CD4-positive, CD25-positive, alpha-beta regulatory T cell (primary cell): Measurements from ENCODE around the gene CD247. TPM values are rescaled to one million over a fixed set of nuclear protein-coding genes. Genes with fewer than 3 reads are reported as not detected.

Experiments used
- ATAC-seq, 2 donors: fragments of 150-1000 bp; cut with Tn5 transposase; one replicate each; pipeline ENCODE4 v1.10.0; 2021; ENCODE audit warnings: low read depth in 2 of 2, moderate number of reproducible peaks in 2 of 2, moderate library complexity in 1 of 2
- DNase-seq, 3 donors: peaks; one replicate each; pipeline versions ENCODE4 v3.0.0 to v3.0.0-alpha.2; 2012 to 2022; ENCODE audit warnings: mixed read lengths in 1 of 3
- H3K27ac ChIP-seq: one replicate; pipeline ENCODE4 v1.7.0; 2013; ENCODE audit warnings: mild to moderate bottlenecking, low read length; ENCODE audit not compliant: insufficient read depth, poor library complexity, severe bottlenecking
- H3K27me3 ChIP-seq: one replicate; pipeline ENCODE4 v1.7.0; 2013; ENCODE audit warnings: low read length; ENCODE audit not compliant: control insufficient read depth, insufficient read depth
- H3K36me3 ChIP-seq: one replicate; pipeline ENCODE4 v1.7.0; 2013; ENCODE audit warnings: mild to moderate bottlenecking, low read length, moderate library complexity; ENCODE audit not compliant: control insufficient read depth, insufficient read depth
- H3K4me1 ChIP-seq: 2 replicates; pipeline ENCODE4 v1.7.0; 2013; ENCODE audit warnings: mild to moderate bottlenecking, low read length; ENCODE audit not compliant: insufficient read depth, control insufficient read depth, poor library complexity, severe bottlenecking
- H3K4me3 ChIP-seq: one replicate; pipeline ENCODE4 v1.7.0; 2013; ENCODE audit warnings: low read depth, mild to moderate bottlenecking, low read length, moderate library complexity
- H3K9me3 ChIP-seq, 2 experiments: 1 replicate in 1 of 2; 2 replicates in 1 of 2; pipeline ENCODE4 v1.7.0; 2013; ENCODE audit warnings: low read length in 2 of 2, mild to moderate bottlenecking in 1 of 2, moderate library complexity in 1 of 2; ENCODE audit not compliant: control insufficient read depth in 2 of 2
- H3K27ac Mint-ChIP-seq, 3 donors: one replicate each; pipeline ENCODE4 v1.8.0; 2020 to 2022; ENCODE audit warnings: mild to moderate bottlenecking in 3 of 3, mixed read lengths in 3 of 3, moderate library complexity in 2 of 3
- H3K27me3 Mint-ChIP-seq: one replicate; pipeline ENCODE4 v1.8.0; 2022; ENCODE audit warnings: mild to moderate bottlenecking, mixed read lengths
- H3K36me3 Mint-ChIP-seq: one replicate; pipeline ENCODE4 v1.8.0; 2020; ENCODE audit warnings: mixed read lengths
- H3K4me1 Mint-ChIP-seq, 4 donors: one replicate each; pipeline ENCODE4 v1.8.0; 2020 to 2022; ENCODE audit warnings: mixed read lengths in 4 of 4, mild to moderate bottlenecking in 1 of 4
- H3K4me3 Mint-ChIP-seq, 4 donors: one replicate each; pipeline ENCODE4 v1.8.0; 2020 to 2022; ENCODE audit warnings: mild to moderate bottlenecking in 4 of 4, mixed read lengths in 4 of 4, moderate library complexity in 3 of 4
- H3K9me3 Mint-ChIP-seq, 7 donors: one replicate each; pipeline ENCODE4 v1.8.0; 2020 to 2022; ENCODE audit warnings: mixed read lengths in 7 of 7, mild to moderate bottlenecking in 3 of 7, moderate library complexity in 2 of 7
- polyA plus RNA-seq, 4 donors: library from polyadenylated mRNA; unstranded; fragments of 300-500 nt; fragmentation: Illumina TruSeq; gene quantifications; one replicate each; pipeline ENCODE4 v1.2.3, GENCODE V29; 2021
- total RNA-seq: library from RNA; stranded (reverse); gene quantifications from one replicate; pipeline ENCODE4 v1.2.3, GENCODE V29; 2022

The CD247 gene
- total and polyA plus RNA-seq, 5 donors from 2014 or later: 410 to 718 (median 424) TPM

DNA sequence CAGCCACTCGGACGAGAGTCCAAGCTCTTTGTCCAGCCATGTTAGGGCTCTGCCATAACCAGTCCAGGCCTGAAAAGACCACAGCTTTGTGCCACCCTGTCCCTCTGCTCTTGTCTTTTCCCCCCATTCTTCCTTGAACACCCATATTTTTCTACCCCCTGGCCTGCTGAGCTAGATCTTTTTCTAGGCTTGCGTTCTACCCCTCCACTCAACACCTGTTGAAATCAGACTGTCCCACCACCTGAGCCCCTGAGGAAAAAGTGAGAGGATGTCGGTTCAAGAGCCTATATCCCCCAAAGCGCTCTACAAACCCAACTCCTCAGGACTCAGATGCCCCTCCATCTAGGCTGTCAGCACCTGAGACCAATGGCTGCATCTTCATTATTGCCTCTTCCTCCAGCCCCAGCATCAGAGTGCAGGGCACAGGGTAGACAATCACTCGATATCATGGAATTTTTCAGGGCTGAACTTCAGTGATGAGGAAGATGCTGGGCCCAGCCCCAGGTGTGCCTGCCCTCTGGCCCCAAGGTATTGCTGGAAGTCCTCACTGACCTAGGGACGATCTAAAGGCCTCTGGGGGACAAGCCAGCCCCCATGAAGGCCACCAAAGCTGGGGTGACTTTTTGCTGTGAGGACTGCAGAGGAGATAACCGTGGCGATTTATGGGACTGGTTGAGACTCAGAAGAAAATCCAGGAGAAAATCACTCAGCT, 75.3 kb downstream of the CD247 start:
- Histone ChIP-seq H3K9me3 (no peaks in the 10 kb centered on the region), H3K27ac (peak overlapping the region; percentile 62), H3K27me3 (no peaks in the 10 kb centered on the region), H3K4me3 (no peak overlapping the region), H3K4me1 (peaks cover 94% of the 10 kb centered on the region), H3K36me3 (peaks cover 63% of the 10 kb centered on the region)
- Mint-ChIP-seq H3K27me3 (no peaks in the 10 kb centered on the region), H3K4me1 (peaks cover 14 to 96% (median 71%) of the 10 kb centered on the region in 4 donors), H3K27ac (peak overlapping the region; percentile 93 to 98 (median 95)), H3K4me3 (peak overlapping the region; percentile 27 to 73 (median 40)), H3K36me3 (peaks cover 55% of the 10 kb centered on the region), H3K9me3 (peaks cover 0 to 2% (median 0%) of the 10 kb centered on the region in 7 donors)
- no peak for DNase-seq
- ATAC-seq: no peak

- Histone ChIP-seq H3K4me1 (peaks cover 94% of the 10 kb centered on the region), H3K4me3 (no peak overlapping the region), H3K36me3 (peaks cover 68% of the 10 kb centered on the region), H3K27ac (peak overlapping the region; percentile 62), H3K9me3 (no peaks in the 10 kb centered on the region), H3K27me3 (no peaks in the 10 kb centered on the region)
- peak overlapping the region; percentile 10 to 73 (median 35) for H3K4me3 Mint-ChIP-seq
- H3K36me3 Mint-ChIP-seq: peaks cover 60% of the 10 kb centered on the region
- peak overlapping the region; percentile 93 to 98 (median 95) for H3K27ac Mint-ChIP-seq
- H3K27me3 Mint-ChIP-seq: no peaks in the 10 kb centered on the region
- DNase-seq (peak; percentile 72 to 93 (median 85)), ATAC-seq (peak; percentile 90 to 91)
- peaks cover 0 to 2% (median 0%) of the 10 kb centered on the region in 7 donors for H3K9me3 Mint-ChIP-seq
- peaks cover 21 to 96% (median 70%) of the 10 kb centered on the region in 4 donors for H3K4me1 Mint-ChIP-seq
Measured at GRCh38 chr1:167442142-167442848, 76.0 kb downstream of the CD247 start.

DNA sequence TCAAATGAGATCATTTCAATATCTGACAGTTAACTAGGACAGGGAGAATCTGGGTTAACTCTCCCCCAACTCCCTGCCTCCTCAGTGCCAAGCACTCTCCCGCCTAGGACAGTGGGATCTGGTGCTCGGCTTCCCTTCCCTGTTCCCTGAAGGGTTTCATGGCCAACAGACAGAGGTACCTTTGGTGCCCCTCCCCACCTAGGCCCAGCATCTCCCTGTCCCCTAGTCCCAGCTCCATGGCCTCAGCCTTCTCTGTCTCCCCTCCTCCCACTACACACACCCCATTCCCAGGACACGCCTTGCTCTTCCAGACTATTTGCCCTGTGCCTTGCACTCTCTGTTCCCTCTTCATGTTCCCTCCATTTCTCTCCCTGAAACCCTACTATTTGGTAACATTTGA, 77.1 kb downstream of the CD247 start:
- peaks cover 75% of the 10 kb centered on the region for H3K36me3 ChIP-seq
- Mint-ChIP-seq H3K36me3 (peaks cover 71% of the 10 kb centered on the region), H3K4me3 (peak overlapping the region in 2 of 4 donors; percentile 49 to 69)

DNA sequence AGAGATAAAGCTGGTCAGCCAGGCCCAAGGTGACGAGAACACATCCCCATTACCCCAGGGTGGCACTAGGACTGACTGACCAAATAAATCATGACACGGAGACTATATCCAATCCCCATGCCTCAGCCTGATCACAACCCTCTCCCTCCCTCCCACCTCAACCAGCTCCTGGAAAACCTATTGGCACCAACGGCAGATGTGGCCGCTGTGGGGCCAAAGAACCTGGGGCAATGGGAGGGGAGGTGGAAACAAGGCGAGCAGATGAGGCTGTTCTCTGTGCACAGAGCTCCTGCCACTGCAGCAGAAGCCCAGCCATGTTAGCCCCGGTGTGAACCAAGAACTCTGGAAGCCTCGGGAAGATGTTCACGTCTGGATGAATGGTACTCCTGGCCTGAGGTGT, 77.6 kb downstream of the CD247 start:
- Mint-ChIP-seq H3K27me3 (no peaks in the 10 kb centered on the region), H3K36me3 (peaks cover 71% of the 10 kb centered on the region), H3K4me3 (peak overlapping the region in 1 of 4 donors; percentile 65), H3K4me1 (peaks cover 25 to 96% (median 69%) of the 10 kb centered on the region in 4 donors), H3K9me3 (peaks cover 0 to 2% (median 0%) of the 10 kb centered on the region in 7 donors), H3K27ac (peak overlapping the region; percentile 89 to 93 (median 91))
- no peak for DNase-seq
- H3K4me1 ChIP-seq: peaks cover 92% of the 10 kb centered on the region
- H3K27me3 ChIP-seq: no peaks in the 10 kb centered on the region
- H3K9me3 ChIP-seq: no peaks in the 10 kb centered on the region
- no peak overlapping the region for H3K4me3 ChIP-seq
- no peak overlapping the region for H3K27ac ChIP-seq
- no peak for ATAC-seq
- peaks cover 78% of the 10 kb centered on the region for H3K36me3 ChIP-seq

More for the DNA sequence above, 77.1 kb downstream of the CD247 start:
- no peak overlapping the region for H3K4me3 ChIP-seq
- peak overlapping the region; percentile 63 to 91 (median 89) for H3K27ac Mint-ChIP-seq
- peaks cover 27 to 96% (median 70%) of the 10 kb centered on the region in 4 donors for H3K4me1 Mint-ChIP-seq
- no peaks in the 10 kb centered on the region for H3K27me3 ChIP-seq
- DNase-seq: no peak
- H3K27me3 Mint-ChIP-seq: no peaks in the 10 kb centered on the region
- H3K4me1 ChIP-seq: peaks cover 92% of the 10 kb centered on the region
- peak overlapping the region; percentile 62 for H3K27ac ChIP-seq
- no peak for ATAC-seq
- no peaks in the 10 kb centered on the region for H3K9me3 ChIP-seq
- H3K9me3 Mint-ChIP-seq: peaks cover 0 to 2% (median 0%) of the 10 kb centered on the region in 7 donors

DNA sequence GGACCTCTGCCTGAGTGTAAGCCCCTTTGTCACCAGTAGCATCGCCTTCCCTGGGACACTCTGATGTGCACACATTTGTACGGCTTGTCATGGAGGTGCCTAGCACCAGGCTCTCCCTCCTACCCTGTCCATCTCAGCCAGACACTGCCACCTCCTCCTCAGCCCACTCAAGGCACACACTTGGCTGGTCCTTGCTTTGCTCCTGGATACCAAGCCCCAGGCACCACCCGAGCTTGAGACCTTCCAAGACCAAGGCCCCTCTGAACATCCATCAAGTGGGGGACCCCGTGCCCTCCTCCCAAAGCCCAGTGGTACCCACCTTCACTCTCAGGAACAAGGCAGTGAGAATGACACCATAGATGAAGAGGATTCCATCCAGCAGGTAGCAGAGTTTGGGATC, 78.0 kb downstream of the CD247 start:
- peak overlapping the region; percentile 89 to 93 (median 91) for H3K27ac Mint-ChIP-seq

GRCh38 chr1:167439301-167439988, 78.9 kb downstream of the CD247 start:
- DNase-seq (no peak), ATAC-seq (no peak)
- H3K27ac ChIP-seq: peak overlapping the region; percentile 70
- Mint-ChIP-seq H3K27ac (peak overlapping the region; percentile 96 to 98 (median 96)), H3K36me3 (peaks cover 65% of the 10 kb centered on the region), H3K4me1 (peaks cover 21 to 95% (median 66%) of the 10 kb centered on the region in 4 donors), H3K27me3 (no peaks in the 10 kb centered on the region), H3K4me3 (peak overlapping the region; percentile 43 to 88 (median 64)), H3K9me3 (peaks cover 0 to 2% (median 0%) of the 10 kb centered on the region in 7 donors)
- H3K4me1 ChIP-seq: peaks cover 93% of the 10 kb centered on the region
- H3K27me3 ChIP-seq: no peaks in the 10 kb centered on the region
- peaks cover 78% of the 10 kb centered on the region for H3K36me3 ChIP-seq
- no peak overlapping the region for H3K4me3 ChIP-seq
- no peaks in the 10 kb centered on the region for H3K9me3 ChIP-seq

More for the DNA sequence above, 78.0 kb downstream of the CD247 start:
- Histone ChIP-seq H3K27me3 (no peaks in the 10 kb centered on the region), H3K4me1 (peaks cover 92% of the 10 kb centered on the region), H3K27ac (peak overlapping the region; percentile 70), H3K4me3 (no peak overlapping the region), H3K36me3 (peaks cover 79% of the 10 kb centered on the region), H3K9me3 (no peaks in the 10 kb centered on the region)
- peaks cover 21 to 96% (median 69%) of the 10 kb centered on the region in 4 donors for H3K4me1 Mint-ChIP-seq
- H3K9me3 Mint-ChIP-seq: peaks cover 0 to 2% (median 0%) of the 10 kb centered on the region in 7 donors
- ATAC-seq: no peak
- peak overlapping the region in 3 of 4 donors; percentile 34 to 65 (median 62) for H3K4me3 Mint-ChIP-seq
- H3K27me3 Mint-ChIP-seq: no peaks in the 10 kb centered on the region
- DNase-seq: no peak
- H3K36me3 Mint-ChIP-seq: peaks cover 68% of the 10 kb centered on the region
